HTERT RPE-1 (cell line): ENCODE data around the gene MTM1.

Source experiments
- in situ Hi-C: fragments of 300-500 bp; cut with MboI; formaldehyde crosslinking; loops from 4 replicates; pipeline ENCODE4 v1.14.3; 2020; ENCODE audit warnings: low sequenced_read_pairs

The MTM1 gene

DNA sequence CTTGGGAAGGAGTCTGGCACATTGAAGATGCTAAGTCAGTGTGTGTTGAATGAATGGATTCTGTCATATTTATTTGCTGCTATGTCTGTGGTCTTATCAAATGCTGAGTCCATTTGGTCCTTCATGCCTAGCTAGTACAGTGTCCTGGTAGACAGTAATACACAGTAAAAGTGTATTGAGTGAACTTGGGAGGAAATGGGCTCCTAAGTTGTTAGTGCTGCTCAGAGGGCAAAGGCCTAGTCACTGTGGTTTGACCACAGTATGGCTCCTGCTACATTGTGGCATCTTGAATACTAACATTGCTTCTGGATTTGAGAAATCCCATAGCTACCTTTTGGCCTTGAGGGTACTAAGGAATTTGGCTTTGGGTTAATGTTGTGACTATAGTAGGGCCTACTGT, 33.9 kb downstream of the MTM1 start:
- in situ Hi-C loops, result no loop called here

DNA sequence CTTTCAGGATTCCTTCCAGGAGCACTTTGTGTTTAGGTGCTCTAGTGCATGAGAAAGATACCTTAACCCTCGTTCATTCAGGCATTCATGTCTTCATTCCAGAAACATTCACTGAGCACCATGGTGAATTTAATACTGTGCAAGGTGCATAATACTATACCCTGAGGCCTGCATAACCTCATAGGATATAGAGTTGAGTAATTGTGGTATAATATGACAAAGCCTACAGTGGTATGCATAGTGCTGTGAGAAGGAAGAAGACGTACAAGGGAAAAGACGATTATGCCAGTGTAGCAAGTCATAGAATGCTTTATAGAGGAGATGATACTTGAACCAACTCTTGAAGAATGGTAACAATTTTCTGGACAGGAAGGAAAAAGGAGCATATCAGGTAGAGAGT, 34.3 kb downstream of the MTM1 start:
- in situ Hi-C loops, result no loop called here

DNA sequence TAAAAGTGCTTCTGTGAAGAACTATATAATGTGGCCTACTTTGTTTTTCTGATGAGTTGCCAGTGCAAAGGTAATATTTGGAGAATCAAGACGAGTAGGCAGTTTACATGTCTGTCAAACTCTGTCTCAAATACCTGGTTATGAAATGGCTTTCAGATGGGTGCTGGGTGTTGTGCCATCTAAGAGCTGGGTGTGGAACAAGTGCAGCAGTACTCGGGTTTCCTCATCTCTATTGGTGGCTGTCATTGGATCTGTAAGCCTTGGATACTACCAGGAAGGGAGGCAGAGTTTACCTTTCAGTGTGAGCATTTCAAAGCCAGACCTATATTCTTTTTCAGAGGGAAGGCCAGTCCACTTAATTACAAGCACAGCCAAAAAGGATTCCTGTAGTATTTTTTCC, 37.2 kb downstream of the MTM1 start:
- in situ Hi-C loops, result no loop called here

DNA sequence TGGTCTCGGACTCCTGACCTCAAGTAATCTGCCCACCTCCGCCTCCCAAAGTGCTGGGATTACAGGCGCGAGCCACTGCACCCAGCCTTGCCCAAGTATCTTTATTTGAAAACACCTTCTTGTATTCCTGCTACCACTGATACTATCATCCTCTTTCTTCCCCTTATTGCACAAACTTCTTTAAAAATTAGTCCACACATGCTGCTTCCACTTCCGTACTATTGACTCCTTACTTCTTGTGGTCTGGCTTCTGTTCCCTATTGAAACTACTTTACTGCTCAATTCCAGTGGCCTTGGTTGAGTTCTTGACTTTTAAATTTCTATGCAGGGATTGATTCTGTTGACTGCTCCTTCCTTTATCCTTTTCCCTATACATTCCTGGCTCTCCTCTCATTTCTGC, 38.8 kb downstream of the MTM1 start:
- in situ Hi-C loops, result no loop called here

DNA sequence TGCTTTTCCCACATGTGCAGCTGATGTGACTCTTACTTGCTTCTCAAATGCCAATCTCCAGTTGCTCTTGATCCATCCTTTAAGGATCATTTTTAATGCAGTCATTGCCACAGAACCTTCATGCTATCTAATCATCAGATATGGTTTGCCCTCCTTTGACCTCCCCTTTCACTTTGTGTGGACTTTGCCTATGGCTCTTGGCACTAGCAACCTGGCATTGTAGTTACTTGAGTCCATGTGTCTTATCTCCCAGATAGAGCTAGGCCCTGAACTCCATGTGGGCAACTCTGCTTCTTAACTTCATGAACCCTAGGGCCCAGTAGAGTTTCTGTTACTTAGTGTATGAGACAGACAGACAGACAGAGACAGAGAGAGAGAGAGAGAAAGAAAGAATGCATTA, 41.6 kb downstream of the MTM1 start:
- in situ Hi-C loops, result no loop called here

DNA sequence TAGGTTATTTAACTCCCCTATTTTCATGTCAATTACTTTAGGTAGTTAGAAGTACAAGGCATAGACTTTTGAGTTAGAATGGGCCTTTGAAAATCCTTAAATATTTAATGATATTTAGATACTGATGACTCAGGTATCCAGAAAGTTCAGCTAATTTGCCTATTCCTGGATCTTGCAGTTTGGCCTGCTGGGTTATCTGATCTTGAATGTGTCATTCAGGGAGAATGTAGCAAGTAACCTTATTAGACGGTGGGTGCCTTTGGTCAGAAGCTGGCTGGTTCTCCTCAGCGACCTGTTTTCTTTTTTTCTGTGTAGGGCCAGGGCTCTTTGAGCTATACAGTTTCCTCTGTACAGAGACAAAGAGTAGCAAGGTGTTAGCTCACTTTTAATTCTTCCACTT, 42.0 kb downstream of the MTM1 start:
- in situ Hi-C loops, result no loop called here

DNA sequence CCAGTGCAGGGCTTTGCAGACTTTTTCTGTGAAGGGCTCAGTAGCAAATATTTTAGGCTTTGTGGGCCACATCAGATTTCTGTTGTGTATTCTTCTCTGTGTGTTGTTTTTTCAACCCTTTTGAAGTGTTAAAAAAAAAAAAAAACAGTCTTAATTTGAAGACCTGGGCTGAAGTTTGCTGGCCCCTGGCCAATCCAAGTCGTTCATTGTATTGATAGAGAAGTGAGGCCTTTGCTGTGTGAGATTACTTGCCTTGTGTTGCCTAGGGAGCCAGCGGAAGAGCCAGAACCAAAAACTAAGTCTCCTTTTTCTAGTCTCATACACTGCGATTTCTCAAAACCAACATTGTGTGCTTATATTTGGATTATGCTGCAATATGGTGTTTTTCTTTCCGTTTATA, 46.9 kb downstream of the MTM1 start:
- in situ Hi-C loops, result no loop called here

DNA sequence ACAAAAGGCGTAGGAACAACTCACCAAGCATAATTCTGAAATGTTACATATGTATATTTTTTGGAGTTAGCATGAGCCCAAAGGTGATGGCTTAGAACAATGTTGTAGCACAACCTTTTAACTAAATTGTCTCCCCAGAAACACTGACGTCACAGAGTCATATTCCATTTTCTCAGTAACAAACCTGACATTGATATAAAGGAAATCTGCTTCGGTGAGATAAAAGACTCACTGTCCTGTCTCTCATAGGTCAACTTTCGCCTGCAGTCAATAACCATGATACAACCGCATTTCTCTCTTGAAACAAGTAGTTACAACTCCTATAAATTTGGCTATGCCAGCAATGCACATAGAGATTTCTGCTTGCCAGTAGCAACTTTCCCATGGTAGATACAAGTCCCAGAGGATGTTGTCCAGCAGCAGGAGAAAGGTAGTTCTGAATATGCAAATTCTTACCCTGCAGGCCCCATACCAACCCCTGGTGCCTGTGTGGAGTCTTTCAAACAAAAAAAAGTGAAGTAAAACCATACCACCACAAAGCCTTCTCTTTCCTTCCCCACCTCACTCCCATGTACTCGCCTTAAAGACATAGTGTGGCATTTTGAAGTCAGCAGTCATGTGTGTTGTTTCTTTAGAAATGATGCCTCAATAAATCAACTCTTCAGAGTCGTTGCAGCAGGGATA, 47.9 kb downstream of the MTM1 start:
- in situ Hi-C loops, result no loop called here

DNA sequence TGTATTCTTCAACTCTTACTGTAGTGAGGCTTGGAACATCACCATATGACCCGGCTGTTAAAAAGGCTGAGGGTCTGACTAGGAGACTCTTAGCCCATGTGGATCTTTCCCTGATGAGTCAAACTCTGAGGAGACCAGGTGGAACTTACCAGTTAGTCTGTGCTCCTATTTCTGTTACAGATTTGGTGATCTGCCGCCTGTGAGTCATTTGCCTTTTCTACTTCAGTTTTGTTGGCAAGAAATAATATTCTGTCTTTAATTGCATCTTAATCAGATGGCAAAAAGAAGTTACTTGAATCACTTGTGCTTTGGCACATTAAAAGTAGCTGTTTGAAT, 48.4 kb downstream of the MTM1 start:
- in situ Hi-C loops, result no loop called here

DNA sequence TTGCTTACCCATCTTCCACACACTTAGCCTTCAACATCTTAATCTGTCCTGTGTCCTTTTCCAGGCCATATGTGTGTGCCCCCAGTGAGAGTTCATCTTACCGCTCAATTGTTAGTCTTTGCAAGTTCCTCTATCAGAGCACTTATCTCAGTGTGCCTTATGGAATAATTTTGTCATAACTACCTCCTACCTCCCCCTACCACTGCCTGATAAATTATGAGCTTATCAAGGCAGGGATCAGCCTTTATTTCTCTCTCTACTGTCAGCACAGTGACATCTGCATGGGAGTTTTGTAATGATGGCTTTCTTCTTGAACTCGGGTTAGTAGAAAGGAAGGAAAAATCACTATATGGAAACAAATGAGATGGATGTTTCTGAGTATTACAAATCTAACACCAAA, 53.2 kb downstream of the MTM1 start:
- in situ Hi-C loops, result no loop called here

DNA sequence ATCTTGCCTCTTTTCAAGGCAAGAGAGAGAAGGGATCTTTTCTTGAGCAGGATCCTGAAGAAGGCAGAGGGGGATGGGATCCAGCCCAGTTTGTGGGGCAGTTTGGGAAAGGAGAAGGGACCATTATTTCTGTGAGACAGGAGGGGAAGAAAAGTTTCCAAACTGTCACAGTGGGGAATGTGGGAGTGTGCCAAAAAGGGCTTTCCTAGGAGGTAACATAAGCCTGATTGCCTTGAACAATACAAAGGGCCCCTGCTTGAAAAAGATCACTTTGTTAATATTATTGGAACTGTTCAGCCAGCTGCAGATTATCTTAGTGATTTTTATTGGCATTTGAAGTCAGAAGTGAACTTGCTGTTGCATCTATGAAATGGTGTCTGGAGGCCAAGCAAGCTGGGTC, 55.2 kb downstream of the MTM1 start:
- in situ Hi-C loops, result no loop called here

DNA sequence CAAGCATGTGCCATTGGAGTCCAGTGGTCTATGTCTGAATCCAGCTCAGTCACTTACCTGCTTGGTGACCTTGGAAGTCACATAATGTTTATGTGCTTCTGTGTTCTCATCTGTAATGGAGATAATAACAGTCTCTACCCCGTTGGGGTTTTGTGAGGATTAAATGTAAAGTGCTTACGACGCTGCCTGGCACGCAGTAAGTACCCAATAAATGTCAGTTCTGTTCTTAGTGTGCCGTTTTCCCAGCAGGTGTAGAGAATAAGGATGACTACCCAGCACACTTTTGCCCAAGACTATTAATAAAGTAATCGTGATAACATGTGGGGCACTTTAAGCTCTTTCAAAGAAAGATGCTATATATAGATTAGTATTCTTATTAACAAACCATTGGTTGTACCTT, 56.7 kb downstream of the MTM1 start:
- in situ Hi-C loops, result no loop called here

DNA sequence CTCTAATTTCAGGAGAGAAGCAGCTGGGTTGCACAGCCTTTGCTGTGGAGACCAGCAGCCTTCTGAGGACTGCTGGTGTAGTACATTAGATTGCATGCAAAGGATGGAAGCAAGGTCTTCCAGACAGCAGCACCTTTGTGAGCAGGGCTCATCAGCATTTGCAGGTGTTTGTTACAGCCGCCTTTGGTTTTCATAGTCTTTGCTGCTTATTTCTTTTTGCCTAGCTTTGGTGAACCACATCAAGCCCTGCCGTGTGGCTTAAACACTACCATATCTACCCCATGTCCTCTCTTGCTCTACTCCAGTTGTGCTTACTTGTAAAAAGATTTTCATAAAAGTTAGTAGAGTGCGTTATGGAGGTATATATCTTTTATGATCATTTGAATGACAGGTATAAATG, 57.5 kb downstream of the MTM1 start:
- in situ Hi-C loops, result no loop called here

DNA sequence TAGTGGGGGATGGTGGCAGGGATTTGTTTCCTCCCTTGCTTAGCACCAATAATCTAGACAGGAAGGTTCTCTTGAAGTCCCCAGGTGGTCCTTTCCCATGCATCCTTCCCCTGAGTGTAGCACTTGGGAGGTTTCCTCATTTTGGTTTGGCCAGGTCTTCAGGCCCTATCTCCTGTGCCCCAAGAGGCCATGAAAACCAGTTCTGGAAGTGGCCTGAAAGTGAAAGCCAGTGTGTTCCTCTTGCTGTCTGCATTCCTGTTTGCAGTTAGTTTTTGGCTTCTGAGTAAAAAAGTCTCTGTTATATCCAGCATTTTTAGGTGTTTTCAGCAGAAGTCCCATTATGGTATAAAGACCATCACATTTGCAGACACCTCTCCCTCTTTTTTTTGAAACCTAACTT, 59.5 kb downstream of the MTM1 start:
- in situ Hi-C loops, result no loop called here

DNA sequence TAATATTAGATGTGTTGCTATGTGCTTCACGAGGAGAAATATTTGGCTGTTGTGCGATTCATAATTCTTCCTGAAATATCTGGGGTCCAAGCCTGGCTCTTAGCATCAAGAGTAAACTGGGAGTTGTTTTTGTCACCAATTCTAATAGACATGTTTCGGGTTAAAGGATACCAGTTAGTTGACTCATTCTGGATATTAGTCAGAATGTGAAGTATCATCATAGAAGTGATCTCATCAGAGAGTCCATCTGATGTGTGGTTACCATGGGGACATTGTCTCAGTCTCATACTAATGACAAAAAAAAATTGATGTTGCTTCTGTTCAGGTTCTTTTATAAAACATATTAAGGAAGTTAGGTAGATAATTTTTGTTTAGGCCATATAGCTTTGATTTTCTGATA, 67.5 kb downstream of the MTM1 start:
- in situ Hi-C loops, result no loop called here

DNA sequence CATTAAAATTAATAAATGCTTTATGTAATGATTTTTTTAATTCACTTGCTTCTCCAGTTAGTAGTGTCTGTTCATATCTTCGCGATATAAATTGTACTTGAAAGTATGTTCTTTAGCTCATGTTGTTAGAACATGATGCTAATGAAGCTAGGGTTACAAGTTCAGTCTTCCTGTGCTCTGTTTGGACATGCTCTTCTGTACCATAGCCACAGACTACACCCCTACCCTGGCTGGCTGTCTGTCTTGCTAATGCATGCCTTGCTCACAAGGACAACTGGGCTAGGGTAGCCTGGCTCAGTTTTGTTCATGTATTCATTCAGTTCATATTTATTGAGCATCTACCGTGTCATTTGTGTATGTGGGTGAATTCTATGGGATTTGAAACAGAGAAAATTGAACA, 74.0 kb downstream of the MTM1 start:
- in situ Hi-C loops, result no loop called here

DNA sequence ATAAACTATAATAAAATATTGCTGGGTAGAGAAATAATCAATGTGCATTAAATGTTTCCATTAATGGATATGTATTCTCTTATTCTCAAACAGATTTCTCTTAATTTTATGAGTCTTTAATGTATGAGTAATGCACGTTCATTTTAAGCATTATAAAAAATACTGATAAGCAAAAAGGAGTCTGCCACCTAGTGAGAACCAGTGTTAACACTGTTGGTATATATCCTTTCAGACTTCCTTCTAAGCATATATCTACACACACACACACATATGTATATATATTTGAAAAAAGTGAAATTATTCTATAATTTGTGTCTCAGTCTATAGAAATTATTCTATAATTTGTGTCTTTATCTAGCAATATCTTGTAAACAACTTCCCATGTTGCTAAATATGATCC, 74.8 kb downstream of the MTM1 start:
- in situ Hi-C loops, result no loop called here

DNA sequence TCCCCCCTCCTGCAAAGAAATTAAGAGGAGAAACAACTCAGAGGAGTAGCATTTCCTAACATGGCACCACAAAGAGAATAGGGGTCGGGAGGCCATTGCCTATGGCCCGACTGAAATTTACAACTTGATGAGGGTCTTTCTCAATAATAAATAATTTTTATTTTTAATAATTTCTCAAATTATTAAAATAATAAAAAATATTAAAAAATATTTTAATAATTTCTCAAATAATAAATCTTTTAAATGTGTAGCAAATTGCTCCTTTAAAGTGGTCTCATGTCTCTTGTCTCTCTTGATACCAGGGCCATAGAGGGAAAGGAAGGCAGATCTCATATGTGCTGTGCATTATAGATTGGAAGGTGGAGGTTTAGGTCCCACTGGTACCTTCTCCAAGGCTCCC, 75.5 kb downstream of the MTM1 start:
- in situ Hi-C loops, result no loop called here

DNA sequence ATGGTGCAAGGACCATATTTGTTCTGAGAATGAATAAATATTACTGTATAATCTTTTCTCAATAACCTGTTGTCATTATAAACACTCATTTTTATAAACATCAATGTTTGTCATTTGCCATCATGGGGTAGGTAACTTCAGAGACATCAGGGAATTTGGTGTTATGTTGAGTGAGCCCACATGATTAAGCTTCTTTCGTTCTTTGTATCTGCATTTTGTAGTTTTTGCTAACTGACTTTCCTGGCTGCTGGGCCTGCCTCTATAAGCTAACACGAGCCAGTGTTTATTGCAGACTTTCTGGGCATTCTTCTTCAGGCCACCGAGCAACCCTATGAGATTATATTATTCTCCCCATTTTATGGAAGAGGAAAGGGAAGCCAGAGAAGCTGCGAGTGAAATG, 76.0 kb downstream of the MTM1 start:
- in situ Hi-C loops, result no loop called here

DNA sequence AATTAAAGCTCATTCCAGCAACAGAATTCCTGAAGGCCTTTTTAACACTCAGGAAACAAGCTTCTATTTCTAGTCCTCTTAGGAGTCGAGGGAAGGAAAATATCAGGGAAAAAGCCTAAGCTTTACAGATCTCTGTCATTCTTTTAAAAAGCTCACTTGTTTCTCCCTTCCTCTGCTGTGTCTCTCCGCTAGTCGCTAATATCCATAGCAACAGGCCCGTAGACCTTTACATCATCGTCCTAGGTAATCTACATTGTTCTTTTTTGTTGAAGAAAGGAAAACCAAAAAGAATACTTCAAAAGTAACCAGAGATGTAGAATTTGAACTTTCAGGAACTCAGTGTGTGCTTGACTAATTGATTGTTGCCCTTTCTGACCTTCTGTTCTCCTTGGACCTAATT, 78.9 kb downstream of the MTM1 start:
- in situ Hi-C loops, result no loop called here

DNA sequence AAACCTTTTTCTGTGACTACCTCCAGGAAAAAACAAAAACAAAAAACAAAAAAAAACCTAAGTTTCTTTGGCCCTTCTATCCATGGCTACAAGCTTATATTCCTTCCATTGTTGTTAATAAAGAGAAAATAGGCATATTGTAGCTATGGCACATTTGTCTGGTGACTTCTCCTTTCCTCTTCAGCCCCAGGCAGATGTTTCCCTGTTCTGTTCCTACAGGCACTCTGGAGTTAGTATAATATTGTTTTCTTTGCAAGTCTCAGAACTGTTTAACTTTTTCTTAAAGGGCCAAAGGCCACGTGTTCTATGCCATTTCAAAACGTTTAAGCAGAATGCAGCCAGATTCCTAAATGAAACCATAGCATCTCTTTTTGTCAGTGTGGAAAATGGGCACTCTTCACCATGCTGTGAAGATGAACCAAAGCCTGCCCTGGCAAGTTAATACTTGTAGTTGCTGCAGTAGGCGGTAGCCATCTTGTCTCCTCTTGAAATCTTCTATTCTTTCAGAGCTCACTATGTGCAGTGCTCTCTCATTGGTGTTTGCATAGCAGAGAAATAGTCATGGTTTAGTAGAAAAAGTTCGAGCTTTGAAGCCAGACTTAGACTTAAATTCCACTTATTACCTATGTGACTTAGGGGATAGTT, 80.0 kb downstream of the MTM1 start:
- in situ Hi-C loops, result no loop called here

DNA sequence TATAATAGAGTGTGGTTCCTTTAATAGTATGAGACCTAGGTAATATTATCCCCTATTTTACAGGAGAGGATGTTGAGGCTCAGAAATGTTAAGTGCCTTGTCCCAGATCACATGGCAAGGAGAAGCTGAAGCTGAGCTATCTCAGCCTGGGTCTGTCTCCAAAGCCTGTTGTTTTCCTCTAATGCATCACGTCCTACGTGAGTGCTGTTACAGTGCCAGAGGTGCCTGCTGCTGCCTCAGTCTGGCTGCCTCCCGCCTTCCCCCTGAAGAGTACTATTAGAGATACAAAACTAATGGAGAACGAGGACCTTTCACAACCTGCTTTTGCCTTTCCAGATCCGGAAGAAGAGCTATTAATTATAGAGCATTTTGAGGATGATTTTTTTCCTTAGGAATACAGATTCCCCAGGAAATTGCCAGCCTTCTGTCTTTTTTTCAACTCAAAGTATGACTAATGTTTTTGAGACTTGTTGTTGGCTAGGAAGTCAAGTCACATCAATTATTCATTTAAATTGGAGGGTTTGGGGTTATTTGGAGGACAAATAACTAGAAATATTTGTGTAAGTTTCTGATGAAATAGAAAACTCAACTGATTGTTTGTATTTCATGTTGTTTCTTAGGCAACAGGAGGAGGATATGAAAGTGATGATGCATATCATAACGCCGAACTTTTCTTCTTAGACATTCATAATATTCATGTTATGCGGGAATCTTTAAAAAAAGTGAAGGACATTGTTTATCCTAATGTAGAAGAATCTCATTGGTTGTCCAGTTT, 80.9 kb downstream of the MTM1 start:
- in situ Hi-C loops, result no loop called here
